GM12878 (cell line): ENCODE data around the gene SPTY2D1. TPM values are rescaled to one million over a fixed set of nuclear protein-coding genes. Genes with fewer than 3 reads are reported as not detected.

Experiments
- ATAC-seq: fragments of 200-7000 bp; cut with Tn5 transposase; 3 replicates; pipeline ENCODE4 v1.9.1; 2020; ENCODE audit warnings: mild to moderate bottlenecking, moderate library complexity
- BruUV-seq: library from RNA; stranded (reverse); fragments of 400-500 nt; replicated peaks from 2 replicates; lab custom pipeline; 2021; lab: Mats Ljungman, UMichigan
- CTCF ChIA-PET: fragments of 300-600 bp; sonication (Branson Sonifier 250); formaldehyde crosslinking; extraction: SDS; loops from one replicate; lab custom pipeline; 2021; ENCODE audit warnings: inconsistent platforms; lab: Yijun Ruan, JAX
- POLR2A ChIA-PET: fragments of 350-600 bp; formaldehyde crosslinking; extraction: SDS; loops from one replicate; lab custom pipeline; 2021; ENCODE audit warnings: inconsistent platforms; lab: Charles Lee
- RAD21 ChIA-PET: fragments of 300-600 bp; sonication (Branson Sonifier 250); formaldehyde crosslinking; loops from one replicate; lab custom pipeline; 2023; ENCODE audit warnings: antibody characterized with exemption; ENCODE audit not compliant: unreplicated experiment; lab: Charles Lee
- SMC1A ChIA-PET: fragments of 300-600 bp; sonication (Branson Sonifier 250); formaldehyde crosslinking; loops from one replicate; lab custom pipeline; 2023; ENCODE audit not compliant: unreplicated experiment, uncharacterized antibody; lab: Charles Lee
- DNase-seq: peaks from one replicate; pipeline ENCODE4 v3.0.0-alpha.2; 2011; ENCODE audit warnings: low read depth, low spot score
- FAIRE-seq: peaks from 3 replicates; lab custom pipeline; 2011; peaks lifted over from hg19 to GRCh38; lab: Jason Lieb, UNC
- H2AFZ ChIP-seq: 2 replicates; pipeline ENCODE4 v1.6.0; 2011; ENCODE audit warnings: low read depth, low read length, control low read depth; ENCODE audit not compliant: control insufficient read depth
- H3K27ac ChIP-seq: 2 replicates; pipeline ENCODE4 v1.5.1; 2011; ENCODE audit warnings: control low read depth; ENCODE audit not compliant: control insufficient read depth, insufficient read depth
- H3K27me3 ChIP-seq, 2 experiments: replicated peaks in 1 of 2; 2 replicates each; pipeline versions ENCODE4 v1.6.0 to v1.6.1; 2011; ENCODE audit warnings: low read length in 1 of 2; ENCODE audit not compliant: control insufficient read depth in 2 of 2, insufficient read depth in 2 of 2
- H3K36me3 ChIP-seq, 2 experiments: 2 replicates each; pipeline ENCODE4 v1.5.1; 2011; ENCODE audit warnings: low read length in 1 of 2; ENCODE audit not compliant: control insufficient read depth in 2 of 2, insufficient read depth in 2 of 2
- H3K4me1 ChIP-seq: 2 replicates; pipeline ENCODE4 v1.6.1; 2011; ENCODE audit warnings: mild to moderate bottlenecking, low read length, moderate library complexity, mixed read lengths; ENCODE audit not compliant: control insufficient read depth, insufficient read depth
- H3K4me2 ChIP-seq: 2 replicates; pipeline ENCODE4 v1.6.0; 2011; ENCODE audit warnings: control low read depth; ENCODE audit not compliant: control insufficient read depth, insufficient read depth
- H3K4me3 ChIP-seq: fragments of 200-600 bp; sonication (generic); 2 replicates; pipeline ENCODE4 v1.5.1; 2016
- H3K79me2 ChIP-seq: 2 replicates; pipeline ENCODE4 v1.6.0; 2011; ENCODE audit warnings: low read length; ENCODE audit not compliant: control insufficient read depth, insufficient read depth
- H3K9ac ChIP-seq: 2 replicates; pipeline ENCODE4 v1.8.0; 2011; ENCODE audit warnings: low read length, control low read depth, mixed read lengths; ENCODE audit not compliant: control insufficient read depth, insufficient read depth
- H3K9me3 ChIP-seq: replicated peaks from 3 replicates; pipeline ENCODE4 v1.5.1; 2011; ENCODE audit warnings: mild to moderate bottlenecking, low read length; ENCODE audit not compliant: control insufficient read depth, insufficient read depth
- H4K20me1 ChIP-seq: 2 replicates; pipeline ENCODE4 v1.6.0; 2011; ENCODE audit not compliant: control insufficient read depth, insufficient read depth
- CBFB ChIP-seq: IDR thresholded peaks from 2 replicates; pipeline ENCODE4 v1.6.1; 2016; ENCODE audit warnings: antibody characterized with exemption, low read depth
- CEBPB ChIP-seq, 2 experiments: fragments of 150-350 bp in 1 of 2; IDR thresholded peaks; 2 replicates each; pipeline ENCODE4 v1.6.1; 2012 to 2014; ENCODE audit warnings: low read depth in 2 of 2, low read length in 2 of 2, borderline replicate concordance in 1 of 2, inconsistent platforms in 1 of 2
- CREM ChIP-seq: IDR thresholded peaks from 2 replicates; pipeline ENCODE4 v1.6.1; 2014; ENCODE audit warnings: antibody characterized with exemption, low read depth
- ETV6 ChIP-seq, 2 experiments: fragments of 450-650 bp in 1 of 2; IDR thresholded peaks in 1 of 2; conservative IDR thresholded peaks in 1 of 2; 2 replicates each; pipeline ENCODE4 v1.6.1; 2014; ENCODE audit warnings: antibody characterized with exemption in 1 of 2, borderline replicate concordance in 1 of 2, low read depth in 1 of 2, mild to moderate bottlenecking in 1 of 2, moderate library complexity in 1 of 2
- MEF2A ChIP-seq: IDR thresholded peaks from 2 replicates; pipeline ENCODE4 v1.6.1; 2011; ENCODE audit warnings: low read depth, mild to moderate bottlenecking, low read length, moderate library complexity; ENCODE audit not compliant: insufficient read depth
- MTA2 ChIP-seq: fragments of 450-650 bp; IDR thresholded peaks from 2 replicates; pipeline ENCODE4 v1.6.1; 2016; ENCODE audit warnings: low read depth, mild to moderate bottlenecking, moderate library complexity
- NFIC ChIP-seq: IDR thresholded peaks from 2 replicates; pipeline ENCODE4 v1.6.1; 2012; ENCODE audit warnings: low read depth, mild to moderate bottlenecking, inconsistent platforms, low read length, moderate library complexity
- RUNX3 ChIP-seq: IDR thresholded peaks from 2 replicates; pipeline ENCODE4 v1.6.1; 2012; ENCODE audit warnings: low read length, inconsistent platforms
- WRNIP1 ChIP-seq: IDR thresholded peaks from 2 replicates; pipeline ENCODE4 v1.6.1; 2011; ENCODE audit warnings: low read depth, low read length, improper control_type of control experiment, borderline replicate concordance
- ZNF207 ChIP-seq: fragments of 450-650 bp; IDR thresholded peaks from 2 replicates; pipeline ENCODE4 v1.6.1; 2014; ENCODE audit warnings: antibody characterized with exemption, mild to moderate bottlenecking, borderline replicate concordance
- ZNF622 ChIP-seq: fragments of 450-650 bp; IDR thresholded peaks from 2 replicates; pipeline ENCODE4 v1.6.1; 2017; ENCODE audit warnings: mild to moderate bottlenecking, inconsistent platforms
- WGBS: methylation state at CpG from one replicate; pipeline ENCODE4 v1.1.6; 2016; ENCODE audit warnings: low lambda C conversion rate; ENCODE audit not compliant: insufficient replicate concordance, insufficient coverage; ENCODE audit errors: missing lambda C conversion rate; 5-methylcytosine and 5-hydroxymethylcytosine counted together
- in situ Hi-C: fragments of 300-500 bp; cut with MboI; formaldehyde crosslinking; loops from 9 replicates; pipeline ENCODE4 v1.14.3; 2018; ENCODE audit warnings: mixed read lengths
- intact Hi-C: fragments of 100-400 bp; cut with micrococcal nuclease; formaldehyde crosslinking; loops from one replicate; pipeline ENCODE4 v1.14.2; 2022; ENCODE audit not compliant: unreplicated experiment
- polyA plus RNA-seq, 11 experiments: library from polyadenylated mRNA; depleted of rRNA in 4 of 11; unstranded in 6 of 11; stranded (reverse) in 5 of 11; fragments of >200 nt; fragmentation: Nextera tagmentation in 4 of 11; fragmentation: Illumina TruSeq in 1 of 11; extraction: Ambion mirVana in 4 of 11; extraction: Trizol in 1 of 11; gene quantifications; 1 replicate in 1 of 11; 2 replicates in 10 of 11; pipeline versions ENCODE4 v1.2.1 to v1.2.3, GENCODE V29; 2011 to 2016; ENCODE audit warnings: inconsistent platforms in 2 of 11, missing spikeins in 2 of 11, low read depth in 1 of 11
- total RNA-seq, 4 experiments: library from RNA; depleted of rRNA in 3 of 4; stranded (reverse); fragments of >200 nt in 3 of 4; fragmentation: Illumina TruSeq in 1 of 4; extraction: Trizol in 1 of 4; gene quantifications; 2 replicates each; pipeline versions ENCODE4 v1.2.1 to v1.2.3, GENCODE V29; 2013 to 2021
- TF ChIP-seq, protein P1 (sequence below): fragments of 450-650 bp; IDR thresholded peaks from 2 replicates; pipeline ENCODE4 v1.6.1; 2017; ENCODE audit warnings: antibody characterized with exemption, mild to moderate bottlenecking, moderate library complexity
- TF ChIP-seq, protein P2 (sequence below): fragments of 450-650 bp; IDR thresholded peaks from 2 replicates; pipeline ENCODE4 v1.6.1; 2018; ENCODE audit warnings: borderline replicate concordance, mild to moderate bottlenecking; ENCODE audit not compliant: partially characterized antibody
- TF ChIP-seq, protein P3 (sequence below): fragments of 450-650 bp; IDR thresholded peaks from 2 replicates; pipeline ENCODE4 v1.6.1; 2016; ENCODE audit warnings: mild to moderate bottlenecking

The SPTY2D1 gene
- total and polyA plus RNA-seq, 10 of the 15 experiments (the other 5 are each of a cell fraction or from before 2014, with no cell fraction given): 4.6 to 31.1 (median 15.5) TPM

- FAIRE-seq: peak; percentile 61
- H3K79me2 ChIP-seq: peaks cover 42% of the 10 kb centered on the region
- no peak overlapping the region for H3K27ac ChIP-seq
- no peak overlapping the region for H3K9ac ChIP-seq
- 74% methylated on average over 10 of the region's 10 CpGs for WGBS
- TF ChIP-seq CEBPB (IDR thresholded peaks at IDR 0.05; ENCODE audit: borderline replicate concordance in 1 of 2, low read depth in 2 of 2, low read length in 2 of 2) (no peak), ZNF622 (no peak), WRNIP1 (no peak), ZNF207 (no peak), NFIC (peak; percentile 68; the same call in 1 of the 2 replicates), MTA2 (no peak), ETV6 (conservative IDR thresholded peaks at IDR 0.05 in 1 of 2, IDR thresholded peaks at IDR 0.05 in 1 of 2; ENCODE audit: borderline replicate concordance in 1 of 2, low read depth in 1 of 2) (peak in 1 of 2 experiments; percentile 52; a peak in 1 of 4 replicates), CREM (peak; percentile 40; the same call in 1 of the 2 replicates), RUNX3 (peak; percentile 97), CBFB (peak; percentile 82), MEF2A (no peak)
- TF ChIP-seq, protein P1, sequence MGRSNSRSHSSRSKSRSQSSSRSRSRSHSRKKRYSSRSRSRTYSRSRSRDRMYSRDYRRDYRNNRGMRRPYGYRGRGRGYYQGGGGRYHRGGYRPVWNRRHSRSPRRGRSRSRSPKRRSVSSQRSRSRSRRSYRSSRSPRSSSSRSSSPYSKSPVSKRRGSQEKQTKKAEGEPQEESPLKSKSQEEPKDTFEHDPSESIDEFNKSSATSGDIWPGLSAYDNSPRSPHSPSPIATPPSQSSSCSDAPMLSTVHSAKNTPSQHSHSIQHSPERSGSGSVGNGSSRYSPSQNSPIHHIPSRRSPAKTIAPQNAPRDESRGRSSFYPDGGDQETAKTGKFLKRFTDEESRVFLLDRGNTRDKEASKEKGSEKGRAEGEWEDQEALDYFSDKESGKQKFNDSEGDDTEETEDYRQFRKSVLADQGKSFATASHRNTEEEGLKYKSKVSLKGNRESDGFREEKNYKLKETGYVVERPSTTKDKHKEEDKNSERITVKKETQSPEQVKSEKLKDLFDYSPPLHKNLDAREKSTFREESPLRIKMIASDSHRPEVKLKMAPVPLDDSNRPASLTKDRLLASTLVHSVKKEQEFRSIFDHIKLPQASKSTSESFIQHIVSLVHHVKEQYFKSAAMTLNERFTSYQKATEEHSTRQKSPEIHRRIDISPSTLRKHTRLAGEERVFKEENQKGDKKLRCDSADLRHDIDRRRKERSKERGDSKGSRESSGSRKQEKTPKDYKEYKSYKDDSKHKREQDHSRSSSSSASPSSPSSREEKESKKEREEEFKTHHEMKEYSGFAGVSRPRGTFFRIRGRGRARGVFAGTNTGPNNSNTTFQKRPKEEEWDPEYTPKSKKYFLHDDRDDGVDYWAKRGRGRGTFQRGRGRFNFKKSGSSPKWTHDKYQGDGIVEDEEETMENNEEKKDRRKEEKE: no peak
- TF ChIP-seq, protein P2, sequence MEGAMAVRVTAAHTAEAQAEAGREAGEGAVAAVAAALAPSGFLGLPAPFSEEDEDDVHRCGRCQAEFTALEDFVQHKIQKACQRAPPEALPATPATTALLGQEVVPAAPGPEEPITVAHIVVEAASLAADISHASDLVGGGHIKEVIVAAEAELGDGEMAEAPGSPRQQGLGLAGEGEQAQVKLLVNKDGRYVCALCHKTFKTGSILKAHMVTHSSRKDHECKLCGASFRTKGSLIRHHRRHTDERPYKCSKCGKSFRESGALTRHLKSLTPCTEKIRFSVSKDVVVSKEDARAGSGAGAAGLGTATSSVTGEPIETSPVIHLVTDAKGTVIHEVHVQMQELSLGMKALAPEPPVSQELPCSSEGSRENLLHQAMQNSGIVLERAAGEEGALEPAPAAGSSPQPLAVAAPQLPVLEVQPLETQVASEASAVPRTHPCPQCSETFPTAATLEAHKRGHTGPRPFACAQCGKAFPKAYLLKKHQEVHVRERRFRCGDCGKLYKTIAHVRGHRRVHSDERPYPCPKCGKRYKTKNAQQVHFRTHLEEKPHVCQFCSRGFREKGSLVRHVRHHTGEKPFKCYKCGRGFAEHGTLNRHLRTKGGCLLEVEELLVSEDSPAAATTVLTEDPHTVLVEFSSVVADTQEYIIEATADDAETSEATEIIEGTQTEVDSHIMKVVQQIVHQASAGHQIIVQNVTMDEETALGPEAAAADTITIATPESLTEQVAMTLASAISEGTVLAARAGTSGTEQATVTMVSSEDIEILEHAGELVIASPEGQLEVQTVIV: no peak
- TF ChIP-seq, protein P3, sequence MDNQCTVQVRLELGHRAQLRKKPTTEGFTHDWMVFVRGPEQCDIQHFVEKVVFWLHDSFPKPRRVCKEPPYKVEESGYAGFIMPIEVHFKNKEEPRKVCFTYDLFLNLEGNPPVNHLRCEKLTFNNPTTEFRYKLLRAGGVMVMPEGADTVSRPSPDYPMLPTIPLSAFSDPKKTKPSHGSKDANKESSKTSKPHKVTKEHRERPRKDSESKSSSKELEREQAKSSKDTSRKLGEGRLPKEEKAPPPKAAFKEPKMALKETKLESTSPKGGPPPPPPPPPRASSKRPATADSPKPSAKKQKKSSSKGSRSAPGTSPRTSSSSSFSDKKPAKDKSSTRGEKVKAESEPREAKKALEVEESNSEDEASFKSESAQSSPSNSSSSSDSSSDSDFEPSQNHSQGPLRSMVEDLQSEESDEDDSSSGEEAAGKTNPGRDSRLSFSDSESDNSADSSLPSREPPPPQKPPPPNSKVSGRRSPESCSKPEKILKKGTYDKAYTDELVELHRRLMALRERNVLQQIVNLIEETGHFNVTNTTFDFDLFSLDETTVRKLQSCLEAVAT: 0 out of 2 replicates have a peak, but pooled peaks have one; percentile 23
- ChIA-PET CTCF (interaction anchor here (0.8 to 6.7 kb wide), 10 partner anchors 8 to 146 kb away, joined by 3 to 80 read pairs (median 5); partner anchors contain the start of genes SPTY2D1 and TSG101), POLR2A (interaction anchor here (0.5 to 1.9 kb wide), 7 partner anchors 11 to 189 kb away, joined by 3 to 10 read pairs (median 4); no protein-coding TSS in a partner anchor), RAD21 (interaction anchor here (1.2 to 6.7 kb wide), 4 partner anchors 14 to 30 kb away, joined by 3 to 77 read pairs (median 4); partner anchors contain the start of genes SPTY2D1 and UEVLD), SMC1A (interaction anchor here (0.6 to 13.9 kb wide), 7 partner anchors 8 to 151 kb away, joined by 3 to 188 read pairs (median 5); partner anchors contain the start of genes SPTY2D1 and UEVLD)
- H3K4me1 ChIP-seq: peaks cover 38% of the 10 kb centered on the region
- H3K4me2 ChIP-seq: peak overlapping the region; percentile 1; the same call in 1 of the 2 replicates
- H4K20me1 ChIP-seq: 0 out of 2 replicates have a peak, but pooled peaks cover 2% of the 10 kb centered on the region
- peak; percentile 15 for DNase-seq
- peak; percentile 50 for ATAC-seq
- no peak overlapping the region for H2AFZ ChIP-seq
- no TSS peak for BruUV-seq
- H3K27me3 ChIP-seq: no peaks in the 10 kb centered on the region
- no peaks in the 10 kb centered on the region; the same call in 2 of the 3 replicates for H3K9me3 ChIP-seq
- in situ Hi-C loops (no loop called here), intact Hi-C loops (no loop called here)
- H3K4me3 ChIP-seq: peak overlapping the region; percentile 20; the same call in 1 of the 2 replicates
- peaks cover 13% of the 10 kb centered on the region in 2 experiments for H3K36me3 ChIP-seq
Observed at GRCh38 chr11:18617688-18618341, 16.3 kb downstream of the SPTY2D1 start.
